ENCODE results near the gene ARHGEF7.

The ARHGEF7 gene

GRCh38 chr13:111219950-111220349, 104.8 kb downstream of the ARHGEF7 start:
- Histone ChIP-seq H3K9me3 (ENCODE audit: insufficient read depth, low read length) (no peaks in the 10 kb centered on the region), H3K4me3 (ENCODE audit: insufficient read depth, low read length, poor library complexity, severe bottlenecking) (no peak overlapping the region), H3F3A (ENCODE audit: insufficient read depth) (peaks cover 3% of the 10 kb centered on the region; the same call in 1 of the 2 replicates), H3K4me2 (ENCODE audit: low read depth, low read length, poor library complexity, severe bottlenecking) (no peak overlapping the region), H3K36me3 (ENCODE audit: low read length) (no peaks in the 10 kb centered on the region), H3K27ac (ENCODE audit: low read depth, low read length) (no peak overlapping the region), H3K79me2 (ENCODE audit: insufficient read depth, low read length) (peaks cover 59% of the 10 kb centered on the region), H3K9ac (ENCODE audit: low read length) (no peak overlapping the region), H3K27me3 (ENCODE audit: low read length) (no peaks in the 10 kb centered on the region), H4K20me1 (ENCODE audit: low read depth, low read length) (no peaks in the 10 kb centered on the region), H2AFZ (ENCODE audit: low read depth, low read length, severe bottlenecking) (no peak overlapping the region), H3K9me2 (replicated peaks; ENCODE audit: insufficient read depth, low read length) (no peaks in the 10 kb centered on the region)
- TF ChIP-seq, protein P1, sequence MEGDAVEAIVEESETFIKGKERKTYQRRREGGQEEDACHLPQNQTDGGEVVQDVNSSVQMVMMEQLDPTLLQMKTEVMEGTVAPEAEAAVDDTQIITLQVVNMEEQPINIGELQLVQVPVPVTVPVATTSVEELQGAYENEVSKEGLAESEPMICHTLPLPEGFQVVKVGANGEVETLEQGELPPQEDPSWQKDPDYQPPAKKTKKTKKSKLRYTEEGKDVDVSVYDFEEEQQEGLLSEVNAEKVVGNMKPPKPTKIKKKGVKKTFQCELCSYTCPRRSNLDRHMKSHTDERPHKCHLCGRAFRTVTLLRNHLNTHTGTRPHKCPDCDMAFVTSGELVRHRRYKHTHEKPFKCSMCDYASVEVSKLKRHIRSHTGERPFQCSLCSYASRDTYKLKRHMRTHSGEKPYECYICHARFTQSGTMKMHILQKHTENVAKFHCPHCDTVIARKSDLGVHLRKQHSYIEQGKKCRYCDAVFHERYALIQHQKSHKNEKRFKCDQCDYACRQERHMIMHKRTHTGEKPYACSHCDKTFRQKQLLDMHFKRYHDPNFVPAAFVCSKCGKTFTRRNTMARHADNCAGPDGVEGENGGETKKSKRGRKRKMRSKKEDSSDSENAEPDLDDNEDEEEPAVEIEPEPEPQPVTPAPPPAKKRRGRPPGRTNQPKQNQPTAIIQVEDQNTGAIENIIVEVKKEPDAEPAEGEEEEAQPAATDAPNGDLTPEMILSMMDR (IDR thresholded peaks at IDR 0.05; ENCODE audit: insufficient read depth, low read length, poor library complexity, severe bottlenecking): no peak
- no peak for TF ChIP-seq EZH2phosphoT487 (conservative IDR thresholded peaks at IDR 0.05; ENCODE audit: low read length)

- Histone ChIP-seq H4K20me1 (ENCODE audit: low read depth, low read length) (no peaks in the 10 kb centered on the region), H3K4me3 (ENCODE audit: insufficient read depth, low read length, poor library complexity, severe bottlenecking) (no peak overlapping the region), H3K4me2 (ENCODE audit: low read depth, low read length, poor library complexity, severe bottlenecking) (no peak overlapping the region), H3K27me3 (ENCODE audit: low read length) (no peaks in the 10 kb centered on the region), H3K9ac (ENCODE audit: low read length) (no peak overlapping the region), H3K9me2 (replicated peaks; ENCODE audit: insufficient read depth, low read length) (no peaks in the 10 kb centered on the region), H3K36me3 (ENCODE audit: low read length) (no peaks in the 10 kb centered on the region), H3F3A (ENCODE audit: insufficient read depth) (peaks cover 3% of the 10 kb centered on the region; the same call in 1 of the 2 replicates), H3K27ac (ENCODE audit: low read depth, low read length) (no peak overlapping the region), H3K9me3 (ENCODE audit: insufficient read depth, low read length) (no peaks in the 10 kb centered on the region), H2AFZ (ENCODE audit: low read depth, low read length, severe bottlenecking) (no peak overlapping the region), H3K79me2 (ENCODE audit: insufficient read depth, low read length) (peaks cover 43% of the 10 kb centered on the region; the same call in 1 of the 2 replicates)
- TF ChIP-seq, protein P1 (IDR thresholded peaks at IDR 0.05; ENCODE audit: insufficient read depth, low read length, poor library complexity, severe bottlenecking): no peak
- TF ChIP-seq EZH2phosphoT487 (conservative IDR thresholded peaks at IDR 0.05; ENCODE audit: low read length): no peak
Measured at GRCh38 chr13:111225166-111225565, 110.1 kb downstream of the ARHGEF7 start.

DNA sequence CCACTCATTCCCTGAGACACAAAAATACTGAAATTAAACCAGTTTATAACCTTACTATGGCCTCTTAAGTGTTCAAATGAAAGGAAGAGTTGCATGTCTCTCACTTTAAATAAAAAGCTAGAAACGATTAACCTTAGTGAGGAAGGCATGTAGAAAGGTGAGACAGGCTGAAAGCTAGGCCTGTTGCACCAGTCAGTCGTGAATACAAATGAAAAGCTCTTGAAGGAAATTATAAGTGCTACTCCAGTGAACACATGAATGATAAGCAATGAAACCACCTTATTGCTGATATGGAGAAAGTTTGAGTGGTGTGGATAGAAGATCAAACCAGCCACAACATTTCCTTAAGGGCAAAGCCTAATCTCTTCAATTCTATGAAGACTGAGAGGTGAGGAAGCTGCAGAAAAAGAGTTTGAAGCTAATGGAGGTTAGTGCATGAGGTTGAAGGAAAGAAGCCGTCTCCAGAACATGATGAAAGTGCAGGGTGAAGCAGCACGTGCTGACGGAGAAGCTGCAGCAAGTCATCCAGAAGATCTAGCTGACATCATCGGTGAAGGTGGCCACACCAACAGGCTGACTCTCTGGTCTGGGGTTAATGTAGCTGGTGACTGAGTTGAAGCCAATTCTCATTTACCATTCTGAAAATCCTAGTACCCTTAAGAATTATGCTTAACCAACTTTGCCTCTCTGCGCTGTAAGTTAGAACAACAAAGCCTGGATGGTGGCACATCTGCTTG, 110.9 kb downstream of the ARHGEF7 start:
- H3K4me2 ChIP-seq (ENCODE audit: low read depth, low read length, poor library complexity, severe bottlenecking): no peak overlapping the region
- no peaks in the 10 kb centered on the region for H4K20me1 ChIP-seq (ENCODE audit: low read depth, low read length)
- no peak overlapping the region for H3K4me3 ChIP-seq (ENCODE audit: insufficient read depth, low read length, poor library complexity, severe bottlenecking)
- H3K36me3 ChIP-seq (ENCODE audit: low read length): no peaks in the 10 kb centered on the region
- peaks cover 51% of the 10 kb centered on the region for H3K79me2 ChIP-seq (ENCODE audit: insufficient read depth, low read length)
- no peaks in the 10 kb centered on the region for H3K9me2 ChIP-seq (replicated peaks; ENCODE audit: insufficient read depth, low read length)
- H3K9ac ChIP-seq (ENCODE audit: low read length): no peak overlapping the region
- no peak overlapping the region for H3K27ac ChIP-seq (ENCODE audit: low read depth, low read length)
- H3K9me3 ChIP-seq (ENCODE audit: insufficient read depth, low read length): no peaks in the 10 kb centered on the region
- TF ChIP-seq EZH2phosphoT487 (conservative IDR thresholded peaks at IDR 0.05; ENCODE audit: low read length): no peak
- TF ChIP-seq, protein P1 (IDR thresholded peaks at IDR 0.05; ENCODE audit: insufficient read depth, low read length, poor library complexity, severe bottlenecking): no peak
- H2AFZ ChIP-seq (ENCODE audit: low read depth, low read length, severe bottlenecking): no peak overlapping the region
- no peaks in the 10 kb centered on the region for H3K27me3 ChIP-seq (ENCODE audit: low read length)
- peaks cover 3% of the 10 kb centered on the region; the same call in 1 of the 2 replicates for H3F3A ChIP-seq (ENCODE audit: insufficient read depth)

All from SU-DHL-6 (cell line).